ENCODE measurements around the gene ATG101.
"Not testable (repeated sequence)": the region's sequence is repeated elsewhere in the genome, so short reads cannot be mapped to it uniquely, and the experiment has no call there.

DNA sequence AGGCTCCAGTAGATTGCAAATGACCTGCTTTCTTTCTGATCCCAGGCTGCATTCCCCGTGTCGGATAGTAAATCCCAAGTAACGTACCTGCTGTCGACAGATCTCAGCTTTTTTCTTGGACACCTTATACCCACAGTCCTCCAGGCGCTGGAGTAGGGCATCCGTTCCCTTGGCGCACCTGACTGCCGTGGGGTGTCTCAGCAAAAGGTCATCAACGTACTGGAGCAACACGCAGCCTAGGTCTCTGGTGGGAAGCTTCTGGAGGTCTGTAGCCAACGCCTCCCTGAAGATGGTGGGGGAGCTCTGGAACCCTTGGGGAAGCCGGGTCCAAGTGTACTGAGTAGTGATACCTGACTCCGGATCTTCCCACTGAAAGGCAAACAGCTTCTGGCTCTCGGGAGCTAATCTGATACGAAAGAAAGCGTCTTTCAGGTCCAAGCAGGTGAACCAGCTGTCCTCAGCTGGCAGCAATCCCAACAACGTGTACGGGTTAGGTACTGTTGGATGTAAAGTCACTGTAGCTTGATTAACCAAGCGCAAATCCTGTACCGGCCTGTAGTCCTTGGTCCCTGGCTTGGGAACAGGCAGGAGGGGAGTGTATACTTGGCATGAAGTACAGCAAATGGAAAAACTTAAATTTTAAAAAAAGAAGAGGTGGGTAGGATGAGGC lies 48.2 kb downstream of the ATG101 start:
- TF ChIP-seq, protein P1, sequence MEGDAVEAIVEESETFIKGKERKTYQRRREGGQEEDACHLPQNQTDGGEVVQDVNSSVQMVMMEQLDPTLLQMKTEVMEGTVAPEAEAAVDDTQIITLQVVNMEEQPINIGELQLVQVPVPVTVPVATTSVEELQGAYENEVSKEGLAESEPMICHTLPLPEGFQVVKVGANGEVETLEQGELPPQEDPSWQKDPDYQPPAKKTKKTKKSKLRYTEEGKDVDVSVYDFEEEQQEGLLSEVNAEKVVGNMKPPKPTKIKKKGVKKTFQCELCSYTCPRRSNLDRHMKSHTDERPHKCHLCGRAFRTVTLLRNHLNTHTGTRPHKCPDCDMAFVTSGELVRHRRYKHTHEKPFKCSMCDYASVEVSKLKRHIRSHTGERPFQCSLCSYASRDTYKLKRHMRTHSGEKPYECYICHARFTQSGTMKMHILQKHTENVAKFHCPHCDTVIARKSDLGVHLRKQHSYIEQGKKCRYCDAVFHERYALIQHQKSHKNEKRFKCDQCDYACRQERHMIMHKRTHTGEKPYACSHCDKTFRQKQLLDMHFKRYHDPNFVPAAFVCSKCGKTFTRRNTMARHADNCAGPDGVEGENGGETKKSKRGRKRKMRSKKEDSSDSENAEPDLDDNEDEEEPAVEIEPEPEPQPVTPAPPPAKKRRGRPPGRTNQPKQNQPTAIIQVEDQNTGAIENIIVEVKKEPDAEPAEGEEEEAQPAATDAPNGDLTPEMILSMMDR (IDR thresholded peaks at IDR 0.05 in 2 of 3, conservative IDR thresholded peaks at IDR 0.05 in 1 of 3; ENCODE audit: insufficient read depth in 2 of 3, low read depth in 1 of 3, low read length in 3 of 3): not testable (repeated sequence)
- not testable (repeated sequence) for TF ChIP-seq ZNF431 (CRISPR knock-in tag; IDR thresholded peaks at IDR 0.05); KLF16 (IDR thresholded peaks at IDR 0.05); NFXL1 (CRISPR knock-in tag; IDR thresholded peaks at IDR 0.05); NFE2L1 (tag; IDR thresholded peaks at IDR 0.05; ENCODE audit: borderline replicate concordance, low read depth); ERF (CRISPR knock-in tag; IDR thresholded peaks at IDR 0.05); BRCA1 (IDR thresholded peaks at IDR 0.05); BRCA1 (CRISPR knock-in tag; IDR thresholded peaks at IDR 0.05)
- TF ChIP-seq, protein P2, sequence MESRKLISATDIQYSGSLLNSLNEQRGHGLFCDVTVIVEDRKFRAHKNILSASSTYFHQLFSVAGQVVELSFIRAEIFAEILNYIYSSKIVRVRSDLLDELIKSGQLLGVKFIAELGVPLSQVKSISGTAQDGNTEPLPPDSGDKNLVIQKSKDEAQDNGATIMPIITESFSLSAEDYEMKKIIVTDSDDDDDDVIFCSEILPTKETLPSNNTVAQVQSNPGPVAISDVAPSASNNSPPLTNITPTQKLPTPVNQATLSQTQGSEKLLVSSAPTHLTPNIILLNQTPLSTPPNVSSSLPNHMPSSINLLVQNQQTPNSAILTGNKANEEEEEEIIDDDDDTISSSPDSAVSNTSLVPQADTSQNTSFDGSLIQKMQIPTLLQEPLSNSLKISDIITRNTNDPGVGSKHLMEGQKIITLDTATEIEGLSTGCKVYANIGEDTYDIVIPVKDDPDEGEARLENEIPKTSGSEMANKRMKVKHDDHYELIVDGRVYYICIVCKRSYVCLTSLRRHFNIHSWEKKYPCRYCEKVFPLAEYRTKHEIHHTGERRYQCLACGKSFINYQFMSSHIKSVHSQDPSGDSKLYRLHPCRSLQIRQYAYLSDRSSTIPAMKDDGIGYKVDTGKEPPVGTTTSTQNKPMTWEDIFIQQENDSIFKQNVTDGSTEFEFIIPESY (CRISPR knock-in tag; IDR thresholded peaks at IDR 0.05): not testable (repeated sequence)

Data from K562 (cell line).